ENCODE data around the gene RPS21.
"Not testable (repeated sequence)": the region's sequence is repeated elsewhere in the genome, so short reads cannot be mapped to it uniquely, and the experiment has no call there.

The RPS21 gene

DNA sequence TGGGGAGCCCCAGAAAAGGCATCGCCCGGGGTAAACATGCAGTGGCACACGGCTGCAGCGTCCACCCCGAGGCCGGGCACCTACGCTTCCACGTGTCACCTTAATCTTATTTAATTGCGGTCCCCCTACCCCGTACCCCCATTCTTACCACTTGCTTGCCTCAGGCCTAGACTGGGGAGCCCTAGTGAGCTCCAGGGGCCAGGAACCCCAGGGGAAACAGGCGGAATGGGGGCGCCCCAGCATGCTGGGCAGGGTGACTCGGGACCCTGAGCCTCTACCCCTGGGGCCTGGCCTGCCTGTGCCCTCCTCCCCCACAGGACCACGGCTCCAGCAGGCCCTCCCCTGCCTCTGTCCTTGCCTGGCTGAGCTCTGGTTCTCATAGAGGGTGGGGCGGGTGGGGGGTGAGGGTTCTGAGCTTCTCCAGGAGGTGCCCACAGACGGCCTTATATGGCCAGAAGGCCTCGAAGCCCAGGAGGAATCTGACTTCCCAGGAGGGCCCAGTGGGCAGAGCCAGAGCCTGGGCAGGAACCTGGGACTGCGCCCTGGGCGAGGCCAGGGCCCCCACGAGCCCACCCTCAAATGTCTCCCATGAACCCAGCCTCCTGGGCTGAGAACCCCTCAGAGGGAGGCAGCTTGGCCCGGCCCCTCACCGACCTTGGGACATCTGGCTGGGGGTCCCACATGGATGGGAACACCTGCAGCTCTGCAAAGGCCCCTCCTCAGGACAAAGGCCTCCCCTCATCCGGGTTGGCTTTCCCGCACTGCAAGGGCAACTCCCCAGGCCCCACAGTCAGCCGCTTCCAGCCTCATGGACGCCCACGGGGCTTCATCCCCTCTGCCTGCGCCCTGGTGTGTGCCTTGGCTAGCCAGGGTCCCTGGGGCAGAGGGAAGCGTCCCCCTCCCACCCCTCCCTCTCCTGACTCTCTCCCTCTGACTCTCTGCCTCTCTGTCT, 14.6 kb upstream of the RPS21 start:
- H3K4me3 ChIP-seq (ENCODE audit: low read depth, low read length): no peak overlapping the region
- TF ChIP-seq, protein P1, sequence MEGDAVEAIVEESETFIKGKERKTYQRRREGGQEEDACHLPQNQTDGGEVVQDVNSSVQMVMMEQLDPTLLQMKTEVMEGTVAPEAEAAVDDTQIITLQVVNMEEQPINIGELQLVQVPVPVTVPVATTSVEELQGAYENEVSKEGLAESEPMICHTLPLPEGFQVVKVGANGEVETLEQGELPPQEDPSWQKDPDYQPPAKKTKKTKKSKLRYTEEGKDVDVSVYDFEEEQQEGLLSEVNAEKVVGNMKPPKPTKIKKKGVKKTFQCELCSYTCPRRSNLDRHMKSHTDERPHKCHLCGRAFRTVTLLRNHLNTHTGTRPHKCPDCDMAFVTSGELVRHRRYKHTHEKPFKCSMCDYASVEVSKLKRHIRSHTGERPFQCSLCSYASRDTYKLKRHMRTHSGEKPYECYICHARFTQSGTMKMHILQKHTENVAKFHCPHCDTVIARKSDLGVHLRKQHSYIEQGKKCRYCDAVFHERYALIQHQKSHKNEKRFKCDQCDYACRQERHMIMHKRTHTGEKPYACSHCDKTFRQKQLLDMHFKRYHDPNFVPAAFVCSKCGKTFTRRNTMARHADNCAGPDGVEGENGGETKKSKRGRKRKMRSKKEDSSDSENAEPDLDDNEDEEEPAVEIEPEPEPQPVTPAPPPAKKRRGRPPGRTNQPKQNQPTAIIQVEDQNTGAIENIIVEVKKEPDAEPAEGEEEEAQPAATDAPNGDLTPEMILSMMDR (IDR thresholded peaks at IDR 0.05; ENCODE audit: low read depth, low read length): no peak

DNA sequence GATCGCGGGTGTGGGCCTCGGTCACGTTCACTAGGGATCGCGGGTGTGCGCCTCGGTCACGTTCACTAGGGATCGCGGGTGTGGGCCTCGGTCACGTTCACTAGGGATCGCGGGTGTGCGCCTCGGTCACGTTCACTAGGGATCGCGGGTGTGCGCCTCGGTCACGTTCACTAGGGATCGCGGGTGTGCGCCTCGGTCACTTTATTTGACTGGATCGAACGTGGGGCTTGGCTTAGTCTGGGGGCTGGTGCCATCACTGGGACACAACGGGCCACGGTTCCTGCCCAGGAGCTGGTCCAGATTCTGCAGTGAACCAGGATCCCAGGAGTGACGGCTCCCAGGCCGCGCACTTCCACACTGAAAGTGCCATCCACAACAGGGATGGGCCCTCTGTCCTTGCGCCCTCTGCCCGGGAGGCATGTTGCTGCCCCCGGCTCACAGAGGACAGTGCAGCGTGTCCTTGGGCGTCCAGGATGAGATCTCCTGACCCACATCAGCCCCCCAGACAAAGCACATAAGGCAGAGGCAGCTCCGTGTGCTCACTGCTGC, 13.2 kb upstream of the RPS21 start:
- H3K4me3 ChIP-seq (ENCODE audit: low read depth, low read length): not testable (repeated sequence)

DNA sequence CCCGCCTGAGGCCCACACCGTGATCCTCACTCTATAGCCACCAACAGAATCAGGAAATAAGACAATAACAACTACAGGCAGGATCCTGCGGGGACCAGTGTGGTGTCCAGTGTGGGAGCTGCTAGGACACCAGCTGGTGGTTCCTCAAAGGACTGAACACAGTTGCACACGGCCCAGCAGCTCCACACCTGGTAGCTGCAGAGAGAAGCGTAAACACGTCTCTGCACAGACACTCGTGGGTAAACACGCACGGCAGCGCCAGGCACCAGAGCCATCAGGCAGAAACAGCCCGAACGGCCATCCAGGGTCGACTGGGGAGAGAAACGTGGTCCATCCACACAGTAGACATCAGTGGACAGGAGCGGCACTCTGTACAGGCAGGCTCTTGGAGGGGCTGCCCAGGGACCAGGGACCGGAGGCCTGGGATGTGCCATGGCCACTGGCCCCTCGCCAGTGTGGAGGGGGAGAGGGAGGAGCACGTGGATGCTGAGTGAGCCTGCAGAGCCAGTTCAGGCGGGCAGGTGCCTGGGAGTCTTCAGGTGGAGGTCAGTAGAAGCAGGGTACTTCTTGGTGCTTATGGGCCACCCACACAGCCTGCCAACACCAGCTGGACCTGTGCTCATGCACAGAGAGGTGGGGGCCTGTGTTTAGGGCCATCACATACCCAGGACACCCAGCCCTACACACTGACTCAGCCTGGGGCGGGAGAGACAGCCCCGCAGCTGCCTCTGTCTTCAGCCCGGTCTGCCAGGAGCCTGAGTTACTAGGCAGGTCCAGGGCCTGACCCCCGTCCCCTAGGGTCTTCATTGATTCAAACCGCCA, 12.4 kb upstream of the RPS21 start:
- H3K4me3 ChIP-seq (ENCODE audit: low read depth, low read length): no peak overlapping the region
- TF ChIP-seq, protein P1 (IDR thresholded peaks at IDR 0.05; ENCODE audit: low read depth, low read length): no peak

DNA sequence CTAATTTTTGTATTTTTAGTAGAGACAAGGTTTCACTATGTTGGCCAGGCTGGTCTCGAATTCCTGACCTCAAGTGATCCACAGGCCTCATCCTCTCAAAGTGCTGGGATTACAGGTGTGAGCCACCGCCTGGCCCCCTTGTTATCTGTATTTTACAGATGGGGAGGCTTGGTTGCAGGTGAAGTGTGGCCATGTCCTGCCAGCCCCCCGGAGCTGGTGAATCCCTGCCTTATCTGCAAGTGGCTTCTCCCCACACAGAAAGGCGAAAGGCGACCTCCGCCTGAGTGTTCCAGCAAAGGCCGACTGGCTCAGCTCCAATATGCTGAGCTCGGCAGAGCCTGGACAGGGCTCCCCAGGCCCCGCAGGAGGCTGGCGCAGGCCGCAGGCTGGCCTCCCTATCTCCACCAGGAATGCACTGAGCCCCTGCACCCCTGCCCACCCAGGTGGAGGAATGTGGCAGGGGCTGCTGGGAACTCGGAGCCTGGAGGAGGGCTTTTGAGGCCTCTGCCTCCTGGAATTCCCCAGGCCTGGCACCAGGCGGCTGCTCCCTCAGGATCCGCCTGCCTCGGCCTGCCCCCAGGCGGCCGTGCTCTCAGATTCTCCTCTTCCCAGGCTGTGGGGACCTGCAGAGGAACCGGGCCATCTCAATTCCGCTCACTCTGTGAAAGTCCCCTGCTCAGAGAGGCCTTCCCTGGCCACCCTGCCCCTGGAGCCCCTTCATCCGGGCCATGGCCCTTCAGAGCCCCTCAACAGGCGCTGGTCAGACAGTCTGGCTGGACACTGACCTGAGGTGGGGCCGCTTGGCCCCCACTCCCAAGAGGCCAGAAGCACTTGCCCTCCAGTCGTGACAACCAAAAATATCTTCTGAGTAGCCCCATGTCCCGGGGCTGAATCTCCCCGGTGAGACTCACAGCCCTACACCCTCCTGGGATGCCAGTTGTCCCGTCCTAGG, 10.5 kb upstream of the RPS21 start:
- TF ChIP-seq, protein P1 (IDR thresholded peaks at IDR 0.05; ENCODE audit: low read depth, low read length): no peak
- no peak overlapping the region for H3K4me3 ChIP-seq (ENCODE audit: low read depth, low read length)

DNA sequence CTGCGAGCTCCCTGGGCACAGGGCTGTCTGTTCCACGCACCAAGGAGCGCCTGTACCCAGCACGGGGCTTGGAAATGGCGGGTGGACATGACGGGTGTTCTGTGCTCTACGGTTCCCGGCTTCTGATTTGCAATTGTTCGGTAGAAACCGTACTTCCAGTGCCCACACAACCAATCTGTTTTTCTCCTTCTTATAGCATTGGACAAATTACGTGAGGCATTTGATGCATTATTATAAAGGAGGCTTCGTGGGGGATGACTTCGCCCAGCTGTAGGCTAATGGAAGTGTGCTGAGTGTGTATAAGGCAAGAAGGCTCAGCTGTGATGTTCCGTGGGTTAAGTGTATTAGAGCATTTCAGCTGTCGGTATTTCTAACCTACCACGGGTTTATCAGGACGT, 9.8 kb upstream of the RPS21 start:
- TF ChIP-seq, protein P1 (IDR thresholded peaks at IDR 0.05; ENCODE audit: low read depth, low read length): no peak
- H3K4me3 ChIP-seq (ENCODE audit: low read depth, low read length): no peak overlapping the region

DNA sequence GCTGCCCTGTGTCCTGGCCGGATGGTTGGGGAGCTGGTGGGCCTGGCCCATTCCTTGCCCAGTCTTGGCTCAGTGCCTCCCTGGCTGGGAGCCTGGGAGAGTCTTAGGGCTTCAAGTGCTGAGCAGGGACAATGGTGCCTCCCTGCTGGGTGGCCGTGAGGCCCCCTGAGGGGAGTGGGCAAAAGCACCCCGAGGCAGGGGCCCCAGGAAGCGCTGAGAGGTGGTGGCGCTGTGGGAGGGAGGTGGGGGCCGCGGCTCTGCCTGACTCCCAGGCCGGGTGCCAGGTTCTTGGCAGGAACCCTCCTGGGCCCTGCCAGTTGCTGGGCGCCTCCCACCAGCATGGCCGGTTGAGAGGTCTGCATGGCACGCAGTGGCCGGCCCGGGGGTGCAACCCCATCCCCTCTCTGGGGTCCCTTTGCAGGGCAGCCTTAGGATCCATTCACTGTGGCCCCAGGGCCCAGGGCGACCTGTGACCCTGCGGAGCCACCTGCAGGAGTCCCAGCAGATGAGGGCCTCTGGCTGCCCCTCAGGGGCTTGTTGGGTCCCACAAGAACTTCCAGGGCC, 9.2 kb upstream of the RPS21 start:
- TF ChIP-seq, protein P1 (IDR thresholded peaks at IDR 0.05; ENCODE audit: low read depth, low read length): no peak
- no peak overlapping the region for H3K4me3 ChIP-seq (ENCODE audit: low read depth, low read length)
